GM18511 (cell line): ENCODE results near the gene PCYT1A.
"Not testable (repeated sequence)": the region's sequence is repeated elsewhere in the genome, so short reads cannot be mapped to it uniquely, and the experiment has no call there.

Experiments
- ATAC-seq: cut with Tn5 transposase; IDR thresholded peaks from one replicate; pipeline ENCODE4 v1.9.1; 2021; ENCODE audit warnings: mild to moderate bottlenecking, moderate library complexity; ENCODE audit not compliant: unreplicated experiment

Gene PCYT1A

GRCh38 chr3:196288141-196288460 lies 575 bp upstream of the PCYT1A start:
- ATAC-seq, result no peak

DNA sequence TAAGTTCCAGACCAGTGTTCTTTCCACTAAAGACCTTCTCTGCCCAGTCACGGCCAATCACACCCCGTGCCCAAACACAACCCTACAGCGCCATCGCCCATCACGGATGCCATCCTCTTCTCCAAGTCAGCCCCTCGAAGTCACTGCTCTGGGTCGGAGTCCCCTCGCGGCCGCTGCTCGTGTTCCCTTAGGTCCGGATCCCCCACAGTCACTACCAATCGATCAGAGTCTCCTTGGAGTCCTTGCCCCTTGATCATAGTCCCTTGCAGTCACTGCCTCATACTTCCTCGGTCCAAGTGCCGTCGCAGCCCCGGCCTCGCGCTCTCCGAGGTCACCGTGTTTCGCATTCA lies 461 bp downstream of the PCYT1A start:
- ATAC-seq, result peak; percentile 30

DNA sequence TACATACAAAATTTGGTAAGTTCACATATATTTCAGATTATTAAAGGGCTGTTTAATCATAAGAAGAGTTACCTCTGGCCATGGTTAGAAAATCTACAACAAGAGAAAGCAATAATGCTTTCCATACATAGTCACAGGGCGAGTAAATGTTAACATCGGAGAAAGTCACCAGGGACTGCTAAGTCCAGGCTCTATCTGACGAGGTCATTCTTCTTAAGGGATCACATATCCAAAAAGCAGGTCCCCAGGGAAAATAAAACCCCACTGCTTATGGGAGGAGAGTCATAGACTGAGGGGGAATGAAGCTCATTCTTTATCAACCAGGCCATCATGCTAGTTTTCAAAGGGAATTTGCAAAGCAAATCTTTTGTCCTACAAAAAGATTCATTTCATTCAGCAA lies 3.1 kb downstream of the PCYT1A start:
- ATAC-seq, result no peak

GRCh38 chr3:196281962-196282361 lies 5.6 kb downstream of the PCYT1A start:
- no peak for ATAC-seq

- peak; percentile 65 for ATAC-seq
Measured at GRCh38 chr3:196280689-196281440, 6.7 kb downstream of the PCYT1A start.

DNA sequence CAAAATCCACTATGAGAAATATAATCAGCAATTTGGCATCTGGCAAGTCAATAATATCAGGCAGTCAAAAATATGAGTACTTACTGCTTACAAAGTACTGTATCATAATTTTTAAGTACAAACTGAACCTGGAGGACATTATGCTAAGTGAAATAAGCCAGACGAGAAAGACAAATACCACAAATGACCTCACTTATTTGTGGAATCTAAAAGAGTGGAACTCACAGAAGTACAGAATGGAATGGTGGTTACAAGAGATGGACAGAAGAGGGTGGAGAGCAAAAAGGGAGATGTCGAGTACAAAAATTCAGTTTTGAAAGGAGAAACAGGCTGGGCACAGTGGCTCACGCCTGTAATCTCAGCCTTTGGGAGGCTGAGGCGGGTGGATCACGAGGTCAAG lies 12.4 kb downstream of the PCYT1A start:
- ATAC-seq, result peak; percentile 11

GRCh38 chr3:196274585-196274984 lies 12.9 kb downstream of the PCYT1A start:
- ATAC-seq, result peak; percentile 91

DNA sequence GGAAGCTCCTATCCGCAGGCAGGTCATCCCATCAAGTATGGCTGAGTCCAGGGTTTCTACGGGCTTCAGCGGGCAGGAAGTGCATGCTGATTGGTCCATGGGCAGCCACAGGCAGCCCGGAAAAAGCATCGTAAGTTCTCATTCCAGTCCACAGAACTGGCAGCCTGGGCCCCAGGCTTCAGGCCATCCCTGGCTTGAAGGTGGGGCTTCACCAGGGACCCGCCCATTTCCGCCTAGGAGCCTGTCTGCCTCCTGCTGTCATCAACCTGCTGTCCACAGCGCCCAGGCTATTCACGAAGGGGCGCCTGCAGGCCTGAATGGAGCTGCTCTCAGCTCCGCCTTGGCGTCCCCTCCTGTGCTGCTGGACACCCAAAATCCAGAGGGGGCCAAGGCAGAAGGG lies 13.9 kb downstream of the PCYT1A start:
- no peak for ATAC-seq

DNA sequence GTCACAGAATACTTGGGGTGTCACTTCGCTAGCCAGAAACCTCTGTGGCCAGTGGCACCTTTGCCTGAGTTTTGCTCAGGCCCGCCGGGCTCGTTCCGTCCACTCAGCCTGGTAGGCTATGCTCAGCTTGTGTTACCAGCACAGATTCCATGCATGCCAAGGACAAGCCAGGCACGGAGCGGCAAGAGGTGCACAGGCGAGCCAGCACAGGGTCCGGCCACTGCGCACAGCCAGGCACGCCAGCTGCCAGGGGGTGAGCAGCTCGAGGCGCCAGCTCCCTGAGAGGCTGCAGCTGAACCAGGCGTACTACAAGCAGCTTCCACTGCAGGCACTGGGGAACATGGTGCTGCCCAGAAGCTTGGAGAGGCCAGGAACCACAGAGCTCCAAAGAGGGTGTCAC lies 14.7 kb downstream of the PCYT1A start:
- ATAC-seq, result no peak

DNA sequence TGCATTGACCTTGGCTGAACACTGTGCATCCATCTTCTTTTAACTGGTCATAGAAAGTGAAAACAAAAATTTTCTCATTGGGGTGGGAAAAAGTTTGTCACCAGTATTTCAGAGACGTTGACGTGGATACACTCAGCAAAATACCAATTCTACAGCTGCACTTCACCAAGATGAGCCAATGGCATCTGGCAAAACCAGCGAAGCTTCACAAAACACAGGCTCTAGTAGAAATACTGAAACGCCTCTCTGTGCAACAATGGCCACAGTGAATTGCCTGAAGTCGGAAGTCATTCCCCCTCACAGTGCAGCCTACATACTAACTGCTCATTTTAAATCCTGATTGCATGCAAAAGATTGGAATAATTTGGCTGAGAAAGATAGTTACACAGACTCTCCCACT lies 17.0 kb downstream of the PCYT1A start:
- ATAC-seq, result no peak

DNA sequence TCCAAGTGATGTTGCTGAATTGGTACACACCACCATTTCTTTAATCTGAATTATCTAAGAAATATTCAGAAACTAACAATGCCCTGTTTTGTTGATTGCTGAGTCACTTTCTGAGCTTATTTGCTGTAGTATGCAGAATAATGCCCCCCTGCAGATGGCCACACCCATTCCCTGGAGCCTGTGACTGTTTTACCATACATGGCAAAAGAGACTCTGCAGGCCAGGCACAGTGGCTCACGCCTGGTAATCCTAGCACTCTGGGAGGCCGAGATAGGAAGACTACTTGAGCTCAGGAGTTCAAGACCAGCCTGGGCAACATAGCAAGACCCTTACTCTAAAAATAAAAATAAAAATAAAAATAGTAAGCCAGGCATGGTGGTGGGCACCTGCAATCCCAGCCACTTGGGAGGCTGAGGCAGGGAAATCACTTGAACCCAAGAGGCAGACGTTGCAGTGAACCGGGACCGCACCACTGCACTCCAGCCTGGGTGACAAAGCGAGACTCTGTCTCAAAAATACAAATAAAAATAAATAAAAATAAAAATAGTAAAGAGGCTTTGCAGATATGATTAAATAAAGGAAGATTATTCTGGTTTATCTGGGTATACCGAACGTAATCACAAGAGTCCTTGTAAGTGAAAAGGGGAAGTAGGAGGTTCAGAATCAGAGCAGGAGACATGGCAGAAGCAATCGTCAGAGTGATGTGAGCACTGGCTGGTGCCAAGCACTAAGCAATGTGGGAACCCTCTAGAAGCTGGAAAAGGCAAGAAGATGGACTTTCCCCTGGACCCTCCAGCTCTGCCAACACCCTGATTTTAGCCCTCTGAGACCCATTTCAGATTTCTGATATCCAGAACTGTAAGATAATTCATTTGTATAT lies 19.0 kb downstream of the PCYT1A start:
- no peak for ATAC-seq

GRCh38 chr3:196263819-196264218 lies 23.7 kb downstream of the PCYT1A start:
- no peak for ATAC-seq

DNA sequence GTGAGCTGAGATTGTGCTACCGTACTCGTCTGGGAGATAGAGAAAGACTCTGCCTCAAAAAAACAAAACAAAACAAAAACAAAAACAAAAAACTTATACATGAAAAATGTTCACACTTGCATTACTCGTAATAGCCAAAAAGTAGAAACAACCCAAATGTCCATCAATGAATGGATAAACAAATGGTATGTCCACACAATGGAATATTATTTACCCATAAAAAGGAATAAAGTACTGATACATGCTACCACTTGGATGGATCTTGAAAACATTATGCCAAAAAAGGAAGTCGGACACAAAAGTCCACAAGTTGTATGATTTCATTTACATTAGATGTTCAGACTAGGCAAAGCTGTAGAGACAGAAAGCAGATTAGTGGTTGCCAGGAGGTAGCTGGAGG lies 26.7 kb downstream of the PCYT1A start:
- ATAC-seq, result no peak

- ATAC-seq, result no peak
Measured at GRCh38 chr3:196255776-196256175, 31.8 kb downstream of the PCYT1A start.

DNA sequence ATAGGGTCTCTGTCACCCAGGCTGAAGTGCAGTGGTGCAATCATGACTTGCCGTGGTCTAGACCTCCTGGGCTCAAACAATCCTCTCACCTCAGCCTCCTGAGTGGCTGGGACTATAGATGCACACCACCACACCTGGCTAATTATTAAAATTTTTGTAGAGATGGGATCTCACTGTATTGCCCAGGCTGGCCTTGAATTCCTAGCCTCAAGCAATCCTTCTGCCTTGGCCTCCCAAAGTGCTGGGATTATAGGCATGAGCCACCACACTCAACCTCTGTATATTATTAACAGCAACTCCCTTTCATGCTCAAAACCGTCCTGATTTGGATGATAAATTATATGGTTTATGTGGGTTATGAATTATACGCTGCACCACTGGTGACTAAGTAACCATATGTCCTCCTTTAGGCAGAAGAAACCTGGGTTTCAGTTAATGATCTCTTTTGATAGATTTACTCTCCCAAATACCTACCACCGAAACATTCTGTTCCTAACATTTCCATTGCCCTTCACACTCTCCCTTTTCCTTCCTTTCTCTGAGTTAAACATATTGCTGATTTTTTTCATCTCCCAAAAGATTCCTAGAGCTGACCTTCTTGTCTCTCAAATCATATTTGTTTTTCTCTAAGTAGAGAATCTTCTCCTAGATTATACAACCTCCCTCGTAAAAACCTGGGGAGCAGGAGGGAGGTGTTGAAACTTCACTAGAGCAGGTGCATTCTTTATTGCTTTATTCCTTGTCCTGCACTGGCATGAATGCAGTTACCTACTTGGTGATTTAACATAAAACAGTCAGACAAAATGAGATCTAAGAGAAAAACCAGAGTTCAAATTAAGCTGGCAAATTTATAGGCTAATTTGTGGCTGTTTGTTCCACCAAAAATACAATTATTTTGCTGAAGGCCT lies 32.9 kb downstream of the PCYT1A start:
- ATAC-seq, result no peak

DNA sequence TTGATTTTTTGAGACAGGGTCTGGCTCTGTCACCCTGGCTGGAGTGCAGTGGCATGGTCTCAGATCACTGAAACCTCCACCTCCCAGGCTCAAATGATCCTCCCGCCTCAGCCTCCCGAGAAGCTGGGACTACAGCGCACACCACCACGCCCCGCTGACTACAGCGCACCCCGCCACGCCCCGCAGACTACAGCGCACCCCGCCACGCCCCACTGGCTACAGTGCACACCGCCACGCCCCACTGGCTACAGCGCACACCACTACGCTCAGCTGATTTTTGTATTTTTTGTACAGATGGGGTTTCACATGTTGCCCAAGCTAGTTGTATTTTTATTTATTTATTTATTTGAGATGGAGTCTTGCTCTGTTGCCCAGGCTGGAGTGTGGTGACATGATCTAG lies 35.6 kb downstream of the PCYT1A start:
- ATAC-seq, result no peak

- ATAC-seq, result no peak
Measured at GRCh38 chr3:196246612-196247308, 40.8 kb downstream of the PCYT1A start.

- not testable (repeated sequence) for ATAC-seq
Measured at GRCh38 chr3:196244166-196244565, 43.4 kb downstream of the PCYT1A start.

DNA sequence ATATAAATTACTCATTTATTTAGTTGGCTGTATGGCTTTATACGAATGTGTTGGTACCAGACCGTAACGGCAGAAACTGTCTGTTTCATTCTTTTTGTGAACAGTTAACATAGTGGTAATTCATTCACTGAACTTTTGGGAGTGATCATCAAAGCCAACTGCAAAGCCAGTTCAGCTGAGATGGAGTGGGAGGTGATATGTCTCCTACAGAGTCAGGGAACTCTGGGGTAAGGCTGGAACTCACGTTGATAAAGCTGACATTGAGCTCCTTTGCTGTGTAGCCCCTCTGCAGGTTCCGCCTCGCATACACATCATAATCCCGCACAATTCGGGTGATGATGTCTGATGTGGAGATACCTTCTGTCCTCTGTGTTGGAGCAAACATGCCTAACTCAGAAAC lies 45.8 kb downstream of the PCYT1A start:
- no peak for ATAC-seq

DNA sequence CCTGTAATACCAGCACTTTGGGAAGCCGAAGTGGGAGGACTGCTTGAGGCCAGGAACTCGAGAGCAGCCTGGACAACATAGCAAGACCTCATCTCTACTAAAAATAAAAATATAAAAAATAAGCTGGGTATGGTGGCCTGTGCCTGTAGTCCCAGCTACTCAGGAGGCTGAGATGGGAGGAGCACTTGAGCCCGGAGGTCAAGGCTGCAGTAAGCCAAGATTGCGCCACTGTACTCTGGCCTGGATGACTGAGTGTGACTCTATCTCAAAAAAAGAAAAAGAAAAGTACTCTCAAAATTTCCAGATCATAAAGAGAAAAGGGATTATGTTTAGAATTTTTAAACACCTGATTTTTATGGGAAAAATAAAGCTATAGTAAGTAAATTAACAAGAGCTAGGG lies 47.1 kb downstream of the PCYT1A start:
- ATAC-seq, result no peak
